Endodermal cell (in vitro differentiated cells): Measurements from ENCODE around the gene SRGAP1. TPM values are rescaled to one million over a fixed set of nuclear protein-coding genes. Genes with fewer than 3 reads are reported as not detected.

ENCODE experiments used
- DNase-seq: peaks from one replicate; pipeline ENCODE4 v3.0.0-alpha.2; 2017
- H3K27ac ChIP-seq: 2 replicates; pipeline ENCODE4 v1.5.1; 2013; ENCODE audit warnings: mild to moderate bottlenecking, low read depth, low read length, moderate library complexity
- H3K27me3 ChIP-seq: 2 replicates; pipeline ENCODE4 v1.6.1; 2013; ENCODE audit warnings: mild to moderate bottlenecking, low read length, moderate library complexity; ENCODE audit not compliant: insufficient read depth, control insufficient read depth, poor library complexity, severe bottlenecking
- H3K36me3 ChIP-seq: 2 replicates; pipeline ENCODE4 v1.7.0; 2013; ENCODE audit warnings: mild to moderate bottlenecking, low read length, moderate library complexity; ENCODE audit not compliant: control insufficient read depth, insufficient read depth
- H3K4me1 ChIP-seq: one replicate; pipeline ENCODE4 v1.7.0; 2013; ENCODE audit warnings: low read length; ENCODE audit not compliant: control insufficient read depth, insufficient read depth
- H3K4me3 ChIP-seq: 2 replicates; pipeline ENCODE4 v1.5.1; 2013; ENCODE audit warnings: mild to moderate bottlenecking, low read length, moderate library complexity
- H3K9ac ChIP-seq: 2 replicates; pipeline ENCODE4 v1.6.1; 2013; ENCODE audit warnings: mild to moderate bottlenecking, low read length, moderate library complexity; ENCODE audit not compliant: poor library complexity, severe bottlenecking; ENCODE audit errors: extremely low read depth
- H3K9me3 ChIP-seq: 2 replicates; pipeline ENCODE4 v1.6.1; 2013; ENCODE audit warnings: mild to moderate bottlenecking, low read length, moderate library complexity; ENCODE audit not compliant: control insufficient read depth
- H3K27ac Mint-ChIP-seq: 2 replicates; pipeline ENCODE4 v1.8.0; 2020; ENCODE audit warnings: mixed read lengths
- H3K27me3 Mint-ChIP-seq: 2 replicates; pipeline ENCODE4 v1.8.0; 2021; ENCODE audit warnings: mild to moderate bottlenecking, mixed read lengths; ENCODE audit not compliant: insufficient read depth
- H3K36me3 Mint-ChIP-seq: 2 replicates; pipeline ENCODE4 v1.8.0; 2020; ENCODE audit warnings: low read depth, mixed read lengths
- H3K4me1 Mint-ChIP-seq: 2 replicates; pipeline ENCODE4 v1.8.0; 2020; ENCODE audit warnings: mixed read lengths
- H3K4me3 Mint-ChIP-seq: 2 replicates; pipeline ENCODE4 v1.8.0; 2020; ENCODE audit warnings: mild to moderate bottlenecking, moderate library complexity, mixed read lengths
- H3K9me3 Mint-ChIP-seq: 2 replicates; pipeline ENCODE4 v1.8.0; 2020; ENCODE audit warnings: mild to moderate bottlenecking, mixed read lengths
- CTCF ChIP-seq: fragments of 200-600 bp; sonication (generic); conservative IDR thresholded peaks from 2 replicates; pipeline ENCODE4 v1.5.0; 2021; ENCODE audit warnings: antibody characterized with exemption, mild to moderate bottlenecking
- WGBS, 2 experiments: methylation state at CpG; one replicate each; pipeline versions ENCODE4 v1.1.5 to v1.1.7; 2013; ENCODE audit warnings: missing lambda C conversion rate in 2 of 2, mixed read lengths in 1 of 2; ENCODE audit not compliant: insufficient coverage in 1 of 2, insufficient read length in 1 of 2; 5-methylcytosine and 5-hydroxymethylcytosine counted together
- total RNA-seq, 2 donors: library from RNA; stranded (reverse); fragmentation: NEBNext Ultra II Directional in 1 of 2; extraction: Animal tissue kit (Norgen Biotek cat#: 25700) in 1 of 2; gene quantifications; 2 replicates in 1 of 2; 3 replicates in 1 of 2; pipeline ENCODE4 v1.2.1, GENCODE V29; 2021

SRGAP1 gene
- total RNA-seq, 2 donors from 2014 or later: 10.6 to 13.4 TPM

- Mint-ChIP-seq H3K4me3 (no peak overlapping the region), H3K9me3 (peaks cover 1% of the 10 kb centered on the region), H3K27me3 (peaks cover 2% of the 10 kb centered on the region), H3K27ac (peak overlapping the region; percentile 17), H3K36me3 (no peaks in the 10 kb centered on the region), H3K4me1 (peaks cover 13% of the 10 kb centered on the region)
- WGBS, 2 experiments: 48 to 57% methylated on average over 1 of the region's 1 CpG
- TF ChIP-seq CTCF: no peak
- Histone ChIP-seq H3K36me3 (no peaks in the 10 kb centered on the region), H3K4me1 (no peaks in the 10 kb centered on the region), H3K27ac (no peak overlapping the region), H3K9ac (no peak overlapping the region), H3K9me3 (no peaks in the 10 kb centered on the region), H3K27me3 (no peaks in the 10 kb centered on the region), H3K4me3 (no peak overlapping the region)
- DNase-seq: no peak
Measured at GRCh38 chr12:64172143-64172970, 327.9 kb downstream of the SRGAP1 start.

- H3K9ac ChIP-seq: no peak overlapping the region
- no peaks in the 10 kb centered on the region for H3K27me3 ChIP-seq
- H3K27me3 Mint-ChIP-seq: peaks cover 2% of the 10 kb centered on the region
- H3K27ac ChIP-seq: no peak overlapping the region
- H3K4me1 Mint-ChIP-seq: peaks cover 13% of the 10 kb centered on the region
- no peaks in the 10 kb centered on the region for H3K9me3 ChIP-seq
- H3K4me3 Mint-ChIP-seq: no peak overlapping the region
- 88 to 92% methylated on average over 1 to 3 of the region's 3 CpGs for WGBS, 2 experiments
- no peaks in the 10 kb centered on the region for H3K4me1 ChIP-seq
- no peaks in the 10 kb centered on the region for H3K9me3 Mint-ChIP-seq
- TF ChIP-seq CTCF: no peak
- H3K27ac Mint-ChIP-seq: no peak overlapping the region
- no peaks in the 10 kb centered on the region for H3K36me3 ChIP-seq
- DNase-seq: no peak
- H3K4me3 ChIP-seq: no peak overlapping the region
- H3K36me3 Mint-ChIP-seq: no peaks in the 10 kb centered on the region
Measured at GRCh38 chr12:64173456-64173855, 329.0 kb downstream of the SRGAP1 start.

- no peak for DNase-seq
- Mint-ChIP-seq H3K27ac (no peak overlapping the region), H3K27me3 (peaks cover 2% of the 10 kb centered on the region), H3K36me3 (no peaks in the 10 kb centered on the region), H3K4me3 (no peak overlapping the region), H3K4me1 (peaks cover 8% of the 10 kb centered on the region), H3K9me3 (no peaks in the 10 kb centered on the region)
- Histone ChIP-seq H3K27ac (no peak overlapping the region), H3K4me1 (no peaks in the 10 kb centered on the region), H3K27me3 (no peaks in the 10 kb centered on the region), H3K4me3 (no peak overlapping the region), H3K36me3 (no peaks in the 10 kb centered on the region), H3K9me3 (no peaks in the 10 kb centered on the region), H3K9ac (no peak overlapping the region)
- WGBS, 2 experiments: 94 to 100% methylated on average over 1 to 2 of the region's 2 CpGs
- no peak for TF ChIP-seq CTCF
Measured at GRCh38 chr12:64175254-64175945, 330.9 kb downstream of the SRGAP1 start.
